Stomach (tissue), 4 donors: ENCODE data around the gene SMAD7.

Experiments used
- CTCF ChIP-seq, 7 experiments: fragments of 450-650 bp in 4 of 7; fragments of 200-600 bp in 3 of 7; sonication (generic) in 3 of 7; IDR thresholded peaks; one replicate each; pipeline ENCODE4 v1.5.1; 2016 to 2019; ENCODE audit warnings: antibody characterized with exemption in 7 of 7, control low read depth in 2 of 7, mild to moderate bottlenecking in 1 of 7
- EP300 ChIP-seq: sonication (generic); formaldehyde crosslinking; IDR thresholded peaks from one replicate; pipeline ENCODE4 v1.6.1; 2017; ENCODE audit warnings: antibody characterized with exemption
- POLR2AphosphoS5 ChIP-seq, 3 donors: sonication (generic); formaldehyde crosslinking; IDR thresholded peaks; one replicate each; pipeline ENCODE4 v1.6.1; 2016; ENCODE audit warnings: antibody characterized with exemption in 3 of 3

- TF ChIP-seq CTCF (IDR thresholded peaks at IDR 0.05) = no peak
- no peak for TF ChIP-seq POLR2AphosphoS5 (IDR thresholded peaks at IDR 0.05)
- no peak for TF ChIP-seq EP300
These were observed 27.7 kb downstream of the SMAD7 start for GRCh38 chr18:48922801-48923730.
